Fibroblast of upper back skin (primary cell): ENCODE results near the gene TGFBR3.

ENCODE experiments used
- DNase-seq: peaks from one replicate; pipeline ENCODE4 v3.0.0-alpha.2; 2013

Gene TGFBR3

DNA sequence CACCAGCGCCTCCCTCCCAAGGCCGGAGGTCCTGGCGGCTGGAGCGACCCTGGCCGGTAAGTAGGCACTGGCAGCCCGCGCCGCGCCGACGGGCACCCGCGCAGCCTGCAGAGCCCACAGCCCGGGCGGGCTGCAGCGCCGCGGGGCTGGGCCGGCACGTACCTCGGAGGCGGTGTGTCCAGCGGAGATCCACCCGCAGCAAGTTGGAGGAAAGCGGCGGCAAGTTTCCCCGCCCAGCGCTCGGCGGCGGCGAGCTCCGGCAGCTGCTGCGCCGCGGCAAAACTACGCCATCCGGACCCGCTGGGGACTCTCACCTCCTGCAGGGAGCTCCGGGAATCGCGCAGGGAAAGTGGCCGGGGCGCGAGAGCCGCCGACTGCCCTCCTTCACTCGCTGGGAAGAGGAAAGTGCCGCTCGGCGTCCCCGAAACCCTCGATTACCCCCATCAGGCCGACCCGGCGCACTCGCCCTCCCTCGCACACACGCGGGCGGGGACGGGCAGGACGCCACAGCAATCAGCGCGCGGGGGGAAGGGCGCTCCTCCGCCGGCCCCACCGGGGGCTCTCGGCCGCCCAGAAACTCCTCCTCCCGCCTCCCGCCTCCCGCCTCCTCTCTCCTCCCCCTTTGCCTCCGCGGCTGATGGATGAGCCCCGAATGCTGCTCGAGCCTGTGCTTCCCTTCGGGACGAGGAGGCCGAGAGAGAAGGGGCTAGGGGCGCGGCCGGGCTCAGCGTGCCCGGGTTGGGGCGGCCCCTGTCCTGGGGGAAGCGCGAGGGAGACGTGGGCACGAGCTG is at the start of gene TGFBR3:
Gene TGFBR3, minus strand, starts transcription at position 436 of the 791 bp plus-strand sequence. CDS start 24,620 bp downstream, outside the sequence.
- peak; percentile 95 for DNase-seq

GRCh38 chr1:91929250-91929649 is 43.3 kb upstream of the TGFBR3 start:
- DNase-seq, result peak; percentile 39

DNA sequence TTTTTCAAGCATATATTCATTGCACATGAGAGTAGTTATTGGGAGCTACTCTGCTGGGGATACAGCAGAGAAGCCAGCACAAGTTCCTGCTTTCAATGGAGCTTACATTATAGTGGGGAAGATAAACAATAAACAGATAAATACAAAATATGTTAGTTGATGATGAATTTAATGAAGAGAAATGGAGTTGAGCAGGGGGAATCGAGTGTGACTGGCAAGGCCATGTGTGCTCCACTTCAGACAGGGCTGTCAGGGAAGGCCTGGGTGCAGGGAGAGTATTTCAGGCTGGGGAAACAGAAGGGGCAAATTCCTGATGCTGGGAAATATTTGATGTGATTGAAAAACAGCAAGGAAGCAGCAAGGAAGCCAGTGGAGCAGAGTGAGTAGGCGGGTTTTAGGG is 42.1 kb upstream of the TGFBR3 start:
- DNase-seq, result no peak

DNA sequence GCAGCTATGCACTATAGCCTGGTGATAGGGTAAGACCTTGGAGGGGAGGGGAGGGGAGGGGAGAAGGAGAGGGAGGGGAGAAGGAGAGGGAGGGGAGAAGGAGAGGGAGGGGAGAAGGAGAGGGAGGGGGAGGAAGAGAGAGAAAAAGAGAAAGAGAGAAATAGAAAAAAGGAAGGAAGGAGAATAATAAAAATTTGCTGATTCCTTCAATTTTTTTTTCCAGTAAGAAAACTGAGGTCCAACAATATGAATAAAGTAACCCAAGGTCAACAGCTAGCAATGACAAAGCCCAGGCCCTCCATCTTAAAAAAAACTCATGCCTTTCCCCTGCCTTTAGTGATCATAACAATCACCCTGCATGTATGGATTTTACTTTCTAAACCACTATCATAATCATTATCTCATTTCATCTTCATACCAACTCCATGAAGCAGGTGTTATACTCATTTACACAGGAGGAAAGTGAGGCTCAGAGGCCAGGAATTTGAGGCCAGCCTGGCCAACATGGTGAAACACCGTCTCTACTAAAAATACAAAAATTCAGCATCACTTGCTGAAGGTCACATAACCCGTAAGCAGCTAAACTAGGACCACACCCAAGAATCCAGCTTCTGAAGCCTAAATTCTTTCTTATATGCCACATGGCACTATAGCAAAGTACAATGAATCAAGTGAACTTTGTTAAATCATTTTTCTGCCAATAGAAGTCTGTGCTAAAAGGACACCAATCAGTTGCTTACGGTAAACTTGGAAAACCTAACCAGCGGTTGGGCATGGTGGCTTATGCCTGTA is 39.9 kb upstream of the TGFBR3 start:
- no peak for DNase-seq

- DNase-seq, result peak; percentile 83
Observed at GRCh38 chr1:91924146-91924545, 38.2 kb upstream of the TGFBR3 start.

- no peak for DNase-seq
Observed at GRCh38 chr1:91919962-91920361, 34.0 kb upstream of the TGFBR3 start.

- DNase-seq, result no peak
Observed at GRCh38 chr1:91916811-91917460, 31.0 kb upstream of the TGFBR3 start.

DNA sequence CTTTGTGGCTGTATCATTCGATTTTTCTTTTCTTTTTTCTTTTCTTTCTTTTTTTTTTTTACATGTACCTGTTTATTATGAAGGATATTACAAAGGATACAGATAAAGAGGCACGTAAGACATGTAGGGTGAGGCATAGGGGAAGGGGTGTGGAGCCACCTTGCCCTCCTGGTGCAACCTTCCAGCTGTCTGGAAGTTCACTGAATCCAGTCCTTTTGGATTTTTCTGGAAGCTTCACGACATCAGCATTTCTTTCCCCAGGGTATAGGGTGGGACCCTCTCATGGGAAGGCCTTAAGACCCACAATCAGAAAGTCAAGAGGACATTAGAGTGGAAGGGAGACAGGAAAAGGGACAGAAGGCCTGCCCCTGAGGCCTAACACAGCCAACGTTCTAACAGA is 30.1 kb upstream of the TGFBR3 start:
- no peak for DNase-seq

- peak; percentile 32 for DNase-seq
Observed at GRCh38 chr1:91913018-91913417, 27.1 kb upstream of the TGFBR3 start.

DNA sequence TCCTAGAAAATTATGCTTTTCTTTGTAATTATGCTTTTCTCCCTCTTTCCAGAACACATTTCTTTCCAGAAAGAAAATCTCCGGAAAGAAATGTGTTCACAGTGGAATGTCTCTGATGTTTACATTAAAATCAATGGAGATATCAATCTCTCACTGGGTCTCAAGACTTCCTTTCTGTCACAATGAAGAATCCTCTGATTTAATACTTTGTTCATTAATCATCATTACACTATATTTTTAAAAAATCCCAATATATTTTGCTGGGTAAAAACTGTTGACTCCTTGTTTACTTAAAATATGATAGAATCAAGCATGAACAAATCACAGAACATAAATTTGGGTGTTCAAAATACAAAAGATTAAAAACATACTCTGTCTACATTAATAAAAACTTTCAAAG is 26.3 kb upstream of the TGFBR3 start:
- no peak for DNase-seq

GRCh38 chr1:91901231-91901630 is 15.3 kb upstream of the TGFBR3 start:
- DNase-seq, result peak; percentile 56

DNA sequence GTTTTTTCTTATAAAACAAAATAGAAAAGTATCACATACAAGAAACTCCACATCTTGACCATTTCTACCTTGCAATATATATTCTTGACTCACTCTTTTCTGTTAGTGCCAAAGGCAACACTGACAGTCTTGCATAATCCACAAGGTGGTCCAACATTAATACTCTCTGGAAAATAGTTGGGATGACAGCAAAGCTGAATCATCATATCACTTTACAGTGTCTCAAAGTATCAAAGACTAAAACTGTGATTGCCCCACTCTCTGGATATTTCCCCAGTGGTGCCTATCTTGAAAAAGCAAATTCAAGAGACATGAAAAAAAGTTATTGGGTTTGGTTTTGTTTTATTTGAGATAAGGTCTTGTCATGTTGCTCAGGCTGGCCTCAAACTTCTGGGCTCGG is 14.6 kb upstream of the TGFBR3 start:
- DNase-seq, result peak; percentile 97

- no peak for DNase-seq
Observed at GRCh38 chr1:91897016-91897415, 11.1 kb upstream of the TGFBR3 start.

DNA sequence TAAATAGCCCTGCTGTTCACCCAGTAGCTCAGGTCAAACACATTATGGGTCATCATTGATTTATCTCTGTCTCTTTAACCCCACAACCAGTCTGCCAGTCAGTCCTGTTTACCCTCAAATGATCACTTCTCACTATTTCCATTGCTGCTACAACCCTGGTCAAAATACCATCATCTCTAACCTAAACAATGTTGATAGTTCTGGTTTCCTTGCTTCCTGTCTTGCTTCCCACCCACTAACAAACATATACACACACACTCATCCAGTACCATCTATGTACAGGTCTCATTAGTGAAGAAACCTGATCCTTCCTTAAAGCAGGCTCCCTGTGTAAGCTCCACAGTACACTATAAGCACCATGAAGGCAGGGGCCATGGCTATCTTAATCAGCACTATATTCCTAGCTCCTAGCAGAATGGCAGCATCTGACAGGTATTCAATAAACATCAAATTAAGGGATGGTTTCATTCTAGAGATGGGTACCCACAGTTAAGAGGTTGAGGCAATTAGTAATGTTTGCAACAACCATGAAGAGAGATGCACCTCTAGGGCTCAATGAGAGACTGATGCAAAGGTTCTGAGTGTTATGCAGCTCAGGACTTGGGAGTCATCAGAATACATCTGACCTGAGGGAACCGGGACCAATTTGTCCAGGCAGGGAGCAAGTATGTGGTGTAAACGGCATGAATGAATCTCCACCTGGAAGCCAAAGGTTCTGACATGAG is 10.0 kb upstream of the TGFBR3 start:
- DNase-seq, result no peak

DNA sequence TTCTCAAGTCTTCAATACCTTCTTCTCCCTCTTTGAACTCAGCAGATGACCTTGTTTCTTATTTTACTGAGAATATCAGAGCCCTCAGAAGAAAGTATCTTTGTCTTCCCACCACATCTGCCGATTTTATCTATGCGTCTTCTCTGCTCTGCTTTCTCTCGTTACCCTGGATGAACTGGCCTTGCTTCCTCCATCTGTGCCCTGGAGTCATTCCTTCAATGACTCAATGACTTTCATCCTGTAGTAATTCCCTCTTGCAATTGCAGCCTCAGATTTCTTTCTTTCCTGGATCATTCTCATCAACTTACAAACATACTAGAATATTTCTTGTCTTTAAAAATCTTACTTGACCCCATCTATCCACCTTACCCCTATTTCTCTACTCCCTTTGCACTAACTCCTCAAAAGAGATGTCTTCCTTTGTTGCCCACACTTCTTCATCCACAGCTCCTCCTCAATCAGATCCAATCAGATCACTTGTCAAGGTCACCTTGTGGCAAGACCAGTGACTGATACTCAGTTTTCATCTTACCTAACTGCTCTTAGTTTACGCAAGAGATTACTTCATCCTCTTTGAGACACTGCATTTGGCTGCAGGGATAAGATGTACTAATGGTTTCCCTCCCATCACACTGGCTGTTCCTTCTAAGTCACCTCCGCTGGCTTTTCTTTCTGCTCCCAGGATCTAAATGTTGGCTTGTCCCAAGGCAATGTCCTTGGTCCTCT is 8.2 kb upstream of the TGFBR3 start:
- DNase-seq, result no peak

DNA sequence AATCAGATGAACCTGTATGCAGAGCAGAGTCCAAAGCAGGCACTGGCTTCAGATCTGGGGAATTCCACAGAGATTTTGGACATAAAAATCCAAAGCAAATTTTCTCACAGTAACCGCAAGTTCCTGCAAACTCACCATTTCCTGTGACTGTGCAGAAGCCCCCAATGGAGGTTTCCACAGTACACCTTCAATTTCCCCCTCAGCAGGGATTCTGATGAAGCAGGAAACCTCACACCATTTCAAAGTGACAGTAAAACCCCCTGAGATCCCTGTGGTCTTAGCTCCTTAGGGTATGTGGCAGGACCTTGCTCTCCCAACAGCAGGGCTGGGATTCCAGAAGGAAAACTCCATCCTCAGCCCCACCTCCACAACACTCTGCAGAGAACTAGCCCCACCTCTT is 6.0 kb upstream of the TGFBR3 start:
- peak; percentile 28 for DNase-seq

DNA sequence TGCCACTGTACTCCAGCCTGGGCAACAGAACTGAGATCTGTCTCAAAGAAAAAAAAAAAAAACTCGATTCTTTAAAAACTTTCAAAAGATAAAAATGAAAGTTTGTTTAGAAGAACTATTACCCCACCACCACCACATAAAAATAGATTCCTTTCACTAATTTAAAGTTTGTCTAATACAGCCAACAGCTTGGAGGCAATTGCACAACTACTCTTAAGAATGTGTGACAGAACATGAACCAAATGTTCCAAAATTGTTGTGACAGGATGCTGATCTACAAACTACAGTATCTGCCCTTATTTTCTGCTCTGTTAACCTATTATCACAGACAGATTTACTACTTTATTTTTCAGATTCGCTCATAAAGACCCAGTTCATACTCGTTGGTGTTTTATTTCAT is 5.5 kb upstream of the TGFBR3 start:
- DNase-seq, result peak; percentile 44

DNA sequence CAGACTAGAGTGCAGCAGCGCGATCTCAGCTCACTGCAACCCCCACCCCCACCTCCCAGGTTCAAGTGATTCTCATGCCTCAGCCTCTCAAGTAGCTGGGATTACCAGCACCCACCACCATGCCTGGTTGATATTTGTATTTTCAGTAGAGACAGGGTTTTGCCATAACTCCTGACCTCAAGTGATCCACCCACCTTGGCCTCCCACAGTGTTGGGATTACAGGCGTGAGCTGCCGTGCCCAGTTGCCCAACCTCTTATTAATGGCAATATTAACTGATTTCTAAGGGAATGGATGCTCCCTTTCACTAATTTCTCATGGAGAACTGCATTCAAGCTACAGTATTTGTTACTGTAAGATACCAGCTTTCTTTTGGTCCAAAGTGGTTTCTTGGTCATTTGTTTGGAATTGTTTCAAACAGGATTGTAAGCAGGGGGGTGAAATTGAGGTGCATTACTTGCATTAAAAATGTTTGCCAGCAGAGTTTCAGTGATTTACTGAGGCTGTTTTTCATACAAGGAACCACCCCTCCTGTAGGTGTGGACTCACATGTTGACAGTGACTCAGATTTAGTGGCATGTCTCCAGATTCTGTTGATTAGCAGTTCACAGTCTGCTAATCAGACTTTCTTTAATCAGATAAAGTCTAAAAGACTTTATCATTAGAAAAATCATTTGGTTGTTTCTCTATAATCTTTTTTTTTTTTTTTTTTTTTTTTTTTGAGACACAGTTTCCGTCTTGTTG is 3.9 kb upstream of the TGFBR3 start:
- DNase-seq, result peak; percentile 46

DNA sequence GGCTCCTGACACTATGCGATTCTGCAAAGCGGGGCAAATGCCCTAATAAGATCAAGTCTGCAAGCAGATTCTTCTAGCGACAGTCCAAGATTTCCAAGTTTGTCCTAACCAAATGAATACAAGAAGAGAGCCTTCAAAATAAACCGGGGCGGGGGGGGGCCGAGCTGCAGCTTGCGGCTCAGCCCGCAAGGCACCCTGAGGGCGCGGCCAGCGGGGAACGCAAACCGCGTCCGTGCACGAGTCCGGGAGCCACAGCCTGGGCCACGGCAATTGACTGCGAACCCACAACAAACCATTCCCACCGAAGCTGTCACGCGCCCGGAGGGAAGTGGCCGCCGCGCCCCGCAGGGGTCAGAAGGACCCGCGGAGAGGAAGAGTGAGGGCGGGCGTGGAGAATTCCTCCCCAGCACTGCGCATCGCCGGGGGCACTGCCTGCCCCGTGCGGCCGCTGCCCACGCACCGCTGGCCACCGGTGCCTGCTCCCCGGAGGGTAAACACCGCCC is 687 bp downstream of the TGFBR3 start:
- DNase-seq, result no peak

GRCh38 chr1:91884459-91885212 is 1.3 kb downstream of the TGFBR3 start:
- no peak for DNase-seq

GRCh38 chr1:91883470-91883869 is 2.5 kb downstream of the TGFBR3 start:
- DNase-seq, result peak; percentile 53
